ENCODE measurements around the gene SIN3A.
"Not testable (repeated sequence)": the region's sequence is repeated elsewhere in the genome, so short reads cannot be mapped to it uniquely, and the experiment has no call there.

The SIN3A gene

DNA sequence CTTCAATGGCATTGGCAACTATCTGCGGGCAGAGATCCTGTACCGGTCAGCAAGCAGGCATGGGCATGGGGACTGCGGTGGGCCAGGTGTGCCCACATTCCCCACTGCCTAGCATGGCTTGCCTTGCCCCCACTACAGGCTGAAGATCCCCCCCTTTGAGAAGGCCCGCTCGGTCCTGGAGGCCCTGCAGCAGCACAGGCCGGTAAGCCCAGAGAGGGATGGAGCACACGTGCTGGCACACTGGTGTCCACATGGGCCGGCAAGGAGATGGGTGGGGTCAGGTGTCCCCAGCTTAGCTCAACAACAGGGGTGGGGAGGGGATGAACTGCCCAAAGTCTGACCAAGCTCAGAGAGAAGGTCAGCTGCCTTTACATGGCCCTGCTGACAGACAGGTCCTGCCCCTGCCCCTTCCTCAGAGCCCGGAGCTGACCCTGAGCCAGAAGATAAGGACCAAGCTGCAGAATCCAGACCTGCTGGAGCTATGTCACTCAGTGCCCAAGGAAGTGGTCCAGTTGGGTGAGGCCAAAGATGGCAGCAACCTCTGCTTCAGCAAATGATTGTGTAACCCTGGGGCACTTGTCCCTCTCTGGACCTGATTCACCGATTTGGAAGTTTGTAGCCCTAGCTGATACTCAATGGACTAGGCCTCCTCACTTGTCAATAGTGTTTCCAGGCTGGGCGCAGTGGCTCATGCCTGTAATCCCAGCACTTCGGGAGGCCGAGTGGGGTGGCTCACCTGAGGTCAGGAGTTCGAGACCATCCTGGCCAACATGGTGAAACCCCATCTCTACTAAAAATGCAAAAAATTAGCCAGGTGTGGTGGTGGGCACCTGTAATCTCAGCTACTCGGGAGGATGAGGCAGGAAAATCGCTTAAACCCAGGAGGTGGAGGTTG, 99.1 kb downstream of the SIN3A start:
- TF ChIP-seq, protein P1, sequence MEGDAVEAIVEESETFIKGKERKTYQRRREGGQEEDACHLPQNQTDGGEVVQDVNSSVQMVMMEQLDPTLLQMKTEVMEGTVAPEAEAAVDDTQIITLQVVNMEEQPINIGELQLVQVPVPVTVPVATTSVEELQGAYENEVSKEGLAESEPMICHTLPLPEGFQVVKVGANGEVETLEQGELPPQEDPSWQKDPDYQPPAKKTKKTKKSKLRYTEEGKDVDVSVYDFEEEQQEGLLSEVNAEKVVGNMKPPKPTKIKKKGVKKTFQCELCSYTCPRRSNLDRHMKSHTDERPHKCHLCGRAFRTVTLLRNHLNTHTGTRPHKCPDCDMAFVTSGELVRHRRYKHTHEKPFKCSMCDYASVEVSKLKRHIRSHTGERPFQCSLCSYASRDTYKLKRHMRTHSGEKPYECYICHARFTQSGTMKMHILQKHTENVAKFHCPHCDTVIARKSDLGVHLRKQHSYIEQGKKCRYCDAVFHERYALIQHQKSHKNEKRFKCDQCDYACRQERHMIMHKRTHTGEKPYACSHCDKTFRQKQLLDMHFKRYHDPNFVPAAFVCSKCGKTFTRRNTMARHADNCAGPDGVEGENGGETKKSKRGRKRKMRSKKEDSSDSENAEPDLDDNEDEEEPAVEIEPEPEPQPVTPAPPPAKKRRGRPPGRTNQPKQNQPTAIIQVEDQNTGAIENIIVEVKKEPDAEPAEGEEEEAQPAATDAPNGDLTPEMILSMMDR (IDR thresholded peaks at IDR 0.05; ENCODE audit: borderline replicate concordance, control extremely low read depth, extremely low read depth, insufficient read depth, missing control alignments) = no peak
- DNase-seq (ENCODE audit: low spot score) = no peak
- in situ Hi-C loops (cut with MboI; ENCODE audit: low sequenced_read_pairs, unreplicated experiment) = loop anchor here (25.0 kb wide), 1 partner anchor 285 kb away; the partner anchor contains the start of genes IMP3, SNUPN and SNX33

DNA sequence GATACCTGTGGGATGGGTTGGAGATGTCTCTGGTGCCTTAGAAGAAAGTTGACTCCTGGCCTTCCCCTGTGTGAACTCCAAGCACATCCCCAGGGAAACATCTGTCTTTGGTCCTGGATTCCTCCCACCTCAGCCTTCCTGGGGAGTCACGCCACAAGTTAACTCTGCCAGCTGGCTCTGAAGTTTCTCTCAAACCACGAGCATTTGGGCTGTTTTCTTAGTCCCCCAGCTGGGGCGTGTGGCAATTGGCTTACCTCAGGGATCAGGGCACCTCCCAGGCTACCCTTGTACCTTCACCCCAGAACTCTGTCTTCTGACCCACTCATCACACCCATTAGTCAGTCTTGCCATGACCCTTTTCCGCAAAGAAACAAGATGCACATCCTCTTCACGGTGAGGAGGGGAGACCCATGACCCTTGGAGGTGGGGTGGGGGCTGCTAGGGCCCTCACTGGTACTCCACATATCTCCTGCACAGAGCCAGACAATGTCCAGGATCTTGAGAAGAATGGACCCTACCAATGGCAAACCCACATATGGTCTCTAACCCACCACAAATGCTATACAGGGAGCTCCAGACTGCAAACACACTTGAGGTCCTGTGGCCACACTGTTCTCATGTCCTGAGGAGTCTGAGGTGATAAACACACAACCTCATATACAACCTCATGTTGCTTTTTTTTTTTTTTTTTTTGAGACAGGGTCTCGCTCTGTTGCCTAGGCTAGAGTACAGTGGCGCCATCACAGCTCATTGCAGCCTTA, 100.7 kb downstream of the SIN3A start:
- in situ Hi-C loops (cut with MboI; ENCODE audit: low sequenced_read_pairs, unreplicated experiment) = loop anchor here (25.0 kb wide), 1 partner anchor 287 kb away; the partner anchor contains the start of genes IMP3, SNUPN and SNX33

DNA sequence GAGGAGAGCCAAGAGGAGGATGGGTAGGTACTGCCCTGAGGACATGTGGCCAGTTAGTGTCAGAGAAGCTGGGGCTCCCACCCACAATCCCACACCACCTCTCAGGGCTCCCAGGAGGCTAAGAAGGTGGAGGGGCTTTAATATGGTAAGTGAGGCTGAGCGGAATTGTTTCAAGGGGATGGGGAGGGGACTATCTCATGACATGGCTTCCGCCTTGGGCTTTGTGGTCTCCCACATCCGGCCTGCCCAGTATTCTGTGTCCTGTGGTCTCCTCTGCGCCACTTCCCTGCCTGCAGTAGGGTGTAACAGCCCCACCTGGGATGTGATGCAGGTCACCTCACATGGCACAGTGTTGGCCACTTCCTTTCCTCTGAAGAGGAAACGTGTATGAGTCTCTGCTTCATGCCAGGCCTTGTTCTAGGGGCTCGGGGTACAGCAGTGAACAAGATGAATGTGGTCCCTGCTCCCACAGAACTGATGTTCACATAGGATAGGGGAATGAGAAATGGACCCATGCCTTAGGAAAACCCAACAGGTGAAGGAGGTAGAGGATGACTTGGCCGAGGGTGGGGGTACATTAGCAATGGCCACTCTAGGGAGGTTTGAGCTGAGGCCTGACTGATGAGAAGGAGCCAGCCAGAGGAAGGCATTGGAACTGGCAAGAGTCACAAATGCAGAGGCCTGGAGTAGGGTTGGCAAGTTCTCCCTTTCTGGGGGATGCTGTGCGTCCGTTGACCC, 101.5 kb downstream of the SIN3A start:
- in situ Hi-C loops (cut with MboI; ENCODE audit: low sequenced_read_pairs, unreplicated experiment) = loop anchor here (25.0 kb wide), 1 partner anchor 287 kb away; the partner anchor contains the start of genes IMP3, SNUPN and SNX33
- DNase-seq (ENCODE audit: low spot score) = peak; percentile 73

More for the DNA sequence above, 100.7 kb downstream of the SIN3A start:
- DNase-seq (ENCODE audit: low spot score) = no peak
- TF ChIP-seq, protein P1 (IDR thresholded peaks at IDR 0.05; ENCODE audit: borderline replicate concordance, control extremely low read depth, extremely low read depth, insufficient read depth, missing control alignments) = no peak

DNA sequence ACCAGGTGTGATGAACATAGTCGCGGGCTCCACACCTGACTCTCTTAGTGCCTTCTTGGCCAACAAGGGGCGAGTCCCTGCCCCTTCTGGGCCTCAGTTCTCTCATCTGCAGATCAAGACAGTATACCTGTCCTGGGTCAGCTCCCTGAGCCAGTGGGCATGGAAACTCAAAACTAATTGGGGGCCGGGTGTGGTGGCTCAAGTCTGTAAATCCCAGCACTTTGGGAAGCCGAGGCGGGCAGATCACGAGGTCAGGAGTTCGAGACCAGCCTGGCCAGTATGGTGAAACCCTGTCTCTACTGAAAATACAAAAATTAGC, 102.2 kb downstream of the SIN3A start:
- DNase-seq (ENCODE audit: low spot score); in situ Hi-C loops (cut with MboI; ENCODE audit: low sequenced_read_pairs, unreplicated experiment): not testable (repeated sequence)

More for the DNA sequence above, 101.5 kb downstream of the SIN3A start:
- TF ChIP-seq, protein P1 (IDR thresholded peaks at IDR 0.05; ENCODE audit: borderline replicate concordance, control extremely low read depth, extremely low read depth, insufficient read depth, missing control alignments) = no peak

DNA sequence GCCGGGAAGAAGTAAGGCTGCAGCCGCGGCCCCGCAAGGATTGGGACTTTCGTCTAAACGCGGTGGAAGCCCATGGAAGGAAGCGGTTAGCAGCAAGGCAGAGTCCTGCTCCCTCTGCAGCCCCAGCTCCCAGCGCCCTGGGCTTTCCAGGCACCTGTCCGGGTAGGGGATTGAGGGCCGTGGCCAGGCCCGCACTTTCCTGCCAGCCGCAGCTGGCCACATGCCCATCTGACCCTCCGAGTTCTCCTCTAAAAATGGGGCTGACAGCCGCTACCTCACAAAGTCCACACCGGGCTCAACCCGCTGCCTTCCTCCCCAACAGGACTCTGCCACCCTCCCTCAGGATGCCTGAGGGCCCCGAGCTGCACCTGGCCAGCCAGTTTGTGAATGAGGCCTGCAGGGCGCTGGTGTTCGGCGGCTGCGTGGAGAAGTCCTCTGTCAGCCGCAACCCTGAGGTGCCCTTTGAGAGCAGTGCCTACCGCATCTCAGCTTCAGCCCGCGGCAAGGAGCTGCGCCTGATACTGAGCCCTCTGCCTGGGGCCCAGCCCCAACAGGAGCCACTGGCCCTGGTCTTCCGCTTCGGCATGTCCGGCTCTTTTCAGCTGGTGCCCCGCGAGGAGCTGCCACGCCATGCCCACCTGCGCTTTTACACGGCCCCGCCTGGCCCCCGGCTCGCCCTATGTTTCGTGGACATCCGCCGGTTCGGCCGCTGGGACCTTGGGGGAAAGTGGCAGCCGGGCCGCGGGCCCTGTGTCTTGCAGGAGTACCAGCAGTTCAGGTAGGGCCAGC, 102.7 kb downstream of the SIN3A start:
- DNase-seq (ENCODE audit: low spot score) = peak; percentile 43
- in situ Hi-C loops (cut with MboI; ENCODE audit: low sequenced_read_pairs, unreplicated experiment) = no loop called here
- TF ChIP-seq, protein P1 (IDR thresholded peaks at IDR 0.05; ENCODE audit: borderline replicate concordance, control extremely low read depth, extremely low read depth, insufficient read depth, missing control alignments) = no peak

DNA sequence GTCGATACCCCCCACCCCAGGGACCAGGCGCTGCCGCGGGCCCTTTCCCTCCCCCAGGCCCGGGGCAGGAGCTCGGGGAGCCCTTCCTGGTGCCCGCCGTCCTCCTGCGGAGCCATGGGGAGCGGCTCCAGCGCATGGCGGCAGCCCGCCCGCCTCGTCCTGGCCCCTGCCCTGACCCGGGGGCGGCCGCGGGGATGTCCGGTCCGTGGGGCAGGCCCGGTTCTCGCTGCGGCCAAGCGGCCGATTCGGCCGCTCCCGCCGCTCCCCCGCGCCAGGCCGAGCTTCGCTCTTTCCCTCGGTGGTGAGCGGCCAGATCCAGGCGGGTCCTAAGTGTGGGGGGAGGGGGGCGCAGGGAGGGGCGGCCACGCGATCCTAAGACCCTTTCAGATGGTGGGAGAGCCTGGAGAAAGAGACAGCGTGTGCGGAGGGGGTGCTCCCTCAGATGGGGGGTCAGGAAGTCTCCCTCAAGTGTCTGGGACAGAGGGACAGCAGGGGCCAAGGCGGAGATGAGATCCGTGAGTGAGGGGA, 103.4 kb downstream of the SIN3A start:
- TF ChIP-seq, protein P1 (IDR thresholded peaks at IDR 0.05; ENCODE audit: borderline replicate concordance, control extremely low read depth, extremely low read depth, insufficient read depth, missing control alignments) = no peak
- in situ Hi-C loops (cut with MboI; ENCODE audit: low sequenced_read_pairs, unreplicated experiment) = no loop called here
- no peak for DNase-seq (ENCODE audit: low spot score)
